ENCODE measurements around the gene TPPP2. TPM values are rescaled to one million over a fixed set of nuclear protein-coding genes. Genes with fewer than 3 reads are reported as not detected.

The TPPP2 gene
- total and polyA plus RNA-seq, 7 donors, result 0.90 to 3.2 (median 2.1) TPM; not detected in 1

GRCh38 chr14:21041676-21042433 is 11.8 kb downstream of the TPPP2 start, which contains the start of gene RNASE7:
RNASE7 (plus strand) TSS chr14:21042362; CDS start chr14:21042993, 631 bp downstream.
- DNase-seq, result peak; percentile 59 to 83
- 68 to 73% (median 69%) methylated on average over 11 of the region's 11 CpGs for WGBS, 3 donors

DNA sequence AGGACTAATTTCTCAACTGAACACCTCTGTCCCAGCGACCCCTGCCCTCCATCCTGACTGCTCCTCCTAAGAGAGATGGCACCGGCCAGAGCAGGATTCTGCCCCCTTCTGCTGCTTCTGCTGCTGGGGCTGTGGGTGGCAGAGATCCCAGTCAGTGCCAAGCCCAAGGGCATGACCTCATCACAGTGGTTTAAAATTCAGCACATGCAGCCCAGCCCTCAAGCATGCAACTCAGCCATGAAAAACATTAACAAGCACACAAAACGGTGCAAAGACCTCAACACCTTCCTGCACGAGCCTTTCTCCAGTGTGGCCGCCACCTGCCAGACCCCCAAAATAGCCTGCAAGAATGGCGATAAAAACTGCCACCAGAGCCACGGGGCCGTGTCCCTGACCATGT is 12.9 kb downstream of the TPPP2 start:
- Histone ChIP-seq H3K4me1 (peaks cover 73% of the 10 kb centered on the region), H3K4me3 (no peak overlapping the region)
- no peak for ATAC-seq

More at GRCh38 chr14:21041676-21042433, 11.8 kb downstream of the TPPP2 start, which contains the start of gene RNASE7:
- peak within 1 kb of the TSS; percentile 73 for H3K27ac ChIP-seq
- no peaks in the 10 kb centered on the region for H3K36me3 ChIP-seq (ENCODE audit: insufficient read depth in 1 of 2, low read depth in 1 of 2)
- ATAC-seq, result peak; percentile 39 to 57 (median 50)
- H3K27me3 ChIP-seq (ENCODE audit: insufficient read depth in 3 of 3, low read length in 2 of 3), result no peaks in the 10 kb centered on the region
- intact Hi-C loops (cut with DNase I), result loop anchor here (5.0 kb wide), 2 partner anchors 185 to 345 kb away; no protein-coding TSS in a partner anchor
- H3K9me3 ChIP-seq, result no peaks in the 10 kb centered on the region
- TF ChIP-seq, protein P1, sequence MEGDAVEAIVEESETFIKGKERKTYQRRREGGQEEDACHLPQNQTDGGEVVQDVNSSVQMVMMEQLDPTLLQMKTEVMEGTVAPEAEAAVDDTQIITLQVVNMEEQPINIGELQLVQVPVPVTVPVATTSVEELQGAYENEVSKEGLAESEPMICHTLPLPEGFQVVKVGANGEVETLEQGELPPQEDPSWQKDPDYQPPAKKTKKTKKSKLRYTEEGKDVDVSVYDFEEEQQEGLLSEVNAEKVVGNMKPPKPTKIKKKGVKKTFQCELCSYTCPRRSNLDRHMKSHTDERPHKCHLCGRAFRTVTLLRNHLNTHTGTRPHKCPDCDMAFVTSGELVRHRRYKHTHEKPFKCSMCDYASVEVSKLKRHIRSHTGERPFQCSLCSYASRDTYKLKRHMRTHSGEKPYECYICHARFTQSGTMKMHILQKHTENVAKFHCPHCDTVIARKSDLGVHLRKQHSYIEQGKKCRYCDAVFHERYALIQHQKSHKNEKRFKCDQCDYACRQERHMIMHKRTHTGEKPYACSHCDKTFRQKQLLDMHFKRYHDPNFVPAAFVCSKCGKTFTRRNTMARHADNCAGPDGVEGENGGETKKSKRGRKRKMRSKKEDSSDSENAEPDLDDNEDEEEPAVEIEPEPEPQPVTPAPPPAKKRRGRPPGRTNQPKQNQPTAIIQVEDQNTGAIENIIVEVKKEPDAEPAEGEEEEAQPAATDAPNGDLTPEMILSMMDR (IDR thresholded peaks at IDR 0.05), result no peak
- no peak within 1 kb of the TSS for H3K4me3 ChIP-seq
- peaks cover 75% of the 10 kb centered on the region for H3K4me1 ChIP-seq

DNA sequence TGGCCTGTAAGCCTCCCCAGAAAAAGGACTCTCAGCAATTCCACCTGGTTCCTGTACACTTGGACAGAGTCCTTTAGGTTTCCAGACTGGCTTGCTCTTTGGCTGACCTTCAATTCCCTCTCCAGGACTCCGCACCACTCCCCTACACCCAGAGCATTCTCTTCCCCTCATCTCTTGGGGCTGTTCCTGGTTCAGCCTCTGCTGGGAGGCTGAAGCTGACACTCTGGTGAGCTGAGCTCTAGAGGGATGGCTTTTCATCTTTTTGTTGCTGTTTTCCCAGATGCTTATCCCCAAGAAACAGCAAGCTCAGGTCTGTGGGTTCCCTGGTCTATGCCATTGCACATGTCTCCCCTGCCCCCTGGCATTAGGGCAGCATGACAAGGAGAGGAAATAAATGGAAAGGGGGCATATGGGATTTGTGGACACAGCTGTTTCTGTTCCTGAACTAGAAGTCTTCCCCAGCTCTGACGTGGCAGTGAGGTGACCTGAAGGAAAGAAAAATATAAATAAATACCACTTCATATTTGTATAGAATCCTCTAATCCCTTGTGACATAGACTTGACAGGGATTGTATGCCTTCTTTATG is 13.5 kb downstream of the TPPP2 start:
- no peak overlapping the region for H3K4me3 ChIP-seq
- H3K27ac ChIP-seq, result peak overlapping the region; percentile 73
- WGBS, 3 donors, result 9 to 23% (median 12%) methylated on average over 2 of the region's 2 CpGs
- TF ChIP-seq, protein P1 (IDR thresholded peaks at IDR 0.05), result no peak
- DNase-seq, result no peak
- peaks cover 73% of the 10 kb centered on the region for H3K4me1 ChIP-seq
- intact Hi-C loops (cut with DNase I), result loop anchor here (5.0 kb wide), 2 partner anchors 186 to 346 kb away; no protein-coding TSS in a partner anchor
- no peaks in the 10 kb centered on the region for H3K27me3 ChIP-seq (ENCODE audit: insufficient read depth in 3 of 3, low read length in 2 of 3)
- H3K9me3 ChIP-seq, result no peaks in the 10 kb centered on the region
- no peak for ATAC-seq
- no peaks in the 10 kb centered on the region for H3K36me3 ChIP-seq (ENCODE audit: insufficient read depth in 1 of 2, low read depth in 1 of 2)

More for the DNA sequence above, 12.9 kb downstream of the TPPP2 start:
- H3K36me3 ChIP-seq (ENCODE audit: insufficient read depth in 1 of 2, low read depth in 1 of 2), result no peaks in the 10 kb centered on the region
- TF ChIP-seq, protein P1 (IDR thresholded peaks at IDR 0.05), result no peak
- intact Hi-C loops (cut with DNase I), result loop anchor here (5.0 kb wide), 2 partner anchors 186 to 346 kb away; no protein-coding TSS in a partner anchor
- no peaks in the 10 kb centered on the region for H3K9me3 ChIP-seq
- WGBS, 3 donors, result 27 to 34% (median 27%) methylated on average over 8 of the region's 8 CpGs
- H3K27me3 ChIP-seq (ENCODE audit: insufficient read depth in 3 of 3, low read length in 2 of 3), result no peaks in the 10 kb centered on the region
- peak overlapping the region; percentile 73 for H3K27ac ChIP-seq
- DNase-seq, result peak in 1 of 2 donors; percentile 52

DNA sequence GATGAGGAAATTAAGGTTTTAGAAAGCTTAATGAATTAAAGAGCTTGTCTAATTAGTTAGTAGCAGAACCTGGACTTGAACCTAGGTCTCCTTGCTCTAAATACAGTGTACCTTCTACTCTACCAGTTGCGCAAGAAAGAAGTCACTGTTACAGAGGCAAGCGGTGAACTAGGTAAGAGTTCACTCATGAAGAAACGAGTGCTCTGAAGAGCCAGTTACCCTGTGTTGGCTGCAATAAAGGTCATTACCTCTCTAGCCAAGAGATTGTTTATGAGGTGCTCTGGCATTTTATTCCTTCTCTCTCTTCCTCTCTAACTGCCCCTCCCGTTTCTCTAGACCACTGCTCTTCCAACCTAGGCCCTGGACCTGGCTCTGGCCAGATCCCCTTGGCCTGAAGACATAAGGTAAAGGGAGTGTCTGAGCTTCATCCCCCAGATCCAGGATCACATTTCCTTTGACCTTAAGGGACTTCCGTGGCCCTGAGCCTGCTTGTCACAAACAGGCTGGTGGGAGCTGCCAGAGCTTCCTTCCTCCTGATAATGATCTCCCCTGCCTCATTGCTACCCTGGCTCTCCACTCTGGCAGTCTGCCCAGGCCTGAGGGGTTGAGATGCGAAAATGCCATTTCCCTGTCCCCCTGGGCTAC is 14.1 kb downstream of the TPPP2 start:
- Histone ChIP-seq H3K27me3 (ENCODE audit: insufficient read depth in 3 of 3, low read length in 2 of 3) (no peaks in the 10 kb centered on the region), H3K4me1 (peaks cover 70% of the 10 kb centered on the region), H3K4me3 (no peak overlapping the region), H3K27ac (peak overlapping the region; percentile 73), H3K9me3 (no peaks in the 10 kb centered on the region), H3K36me3 (ENCODE audit: insufficient read depth in 1 of 2, low read depth in 1 of 2) (no peaks in the 10 kb centered on the region)
- DNase-seq (peak; percentile 35 to 73), ATAC-seq (peak in 3 of 4 donors; percentile 9 to 58 (median 48))
- 13 to 15% (median 14%) methylated on average over 6 of the region's 6 CpGs for WGBS, 3 donors
- TF ChIP-seq, protein P1 (IDR thresholded peaks at IDR 0.05), result no peak
- intact Hi-C loops (cut with DNase I), result loop anchor here (5.0 kb wide), 2 partner anchors 187 to 347 kb away; no protein-coding TSS in a partner anchor
